ENCODE measurements around the gene IFT57.

- TF ChIP-seq CTCF (IDR thresholded peaks at IDR 0.05) (no peak), POLR2A (IDR thresholded peaks at IDR 0.05) (no peak)
Measured at GRCh38 chr3:108183971-108184370, 38.3 kb downstream of the IFT57 start.

Measured in right lobe of liver (tissue), 4 donors.